Limb (tissue), 2 donors: ENCODE results near the gene CXXC5.
A peak's percentile ranks its signal among the peaks of the same experiment; 100 is the strongest.

Experiments used
- DNase-seq, 2 donors: peaks; one replicate each; pipeline ENCODE4 v3.0.0-alpha.2; 2016; ENCODE audit errors: extremely low spot score in 2 of 2

CXXC5 gene

GRCh38 chr5:139692679-139693308 lies 44.6 kb downstream of the CXXC5 start:
- no peak for DNase-seq

DNA sequence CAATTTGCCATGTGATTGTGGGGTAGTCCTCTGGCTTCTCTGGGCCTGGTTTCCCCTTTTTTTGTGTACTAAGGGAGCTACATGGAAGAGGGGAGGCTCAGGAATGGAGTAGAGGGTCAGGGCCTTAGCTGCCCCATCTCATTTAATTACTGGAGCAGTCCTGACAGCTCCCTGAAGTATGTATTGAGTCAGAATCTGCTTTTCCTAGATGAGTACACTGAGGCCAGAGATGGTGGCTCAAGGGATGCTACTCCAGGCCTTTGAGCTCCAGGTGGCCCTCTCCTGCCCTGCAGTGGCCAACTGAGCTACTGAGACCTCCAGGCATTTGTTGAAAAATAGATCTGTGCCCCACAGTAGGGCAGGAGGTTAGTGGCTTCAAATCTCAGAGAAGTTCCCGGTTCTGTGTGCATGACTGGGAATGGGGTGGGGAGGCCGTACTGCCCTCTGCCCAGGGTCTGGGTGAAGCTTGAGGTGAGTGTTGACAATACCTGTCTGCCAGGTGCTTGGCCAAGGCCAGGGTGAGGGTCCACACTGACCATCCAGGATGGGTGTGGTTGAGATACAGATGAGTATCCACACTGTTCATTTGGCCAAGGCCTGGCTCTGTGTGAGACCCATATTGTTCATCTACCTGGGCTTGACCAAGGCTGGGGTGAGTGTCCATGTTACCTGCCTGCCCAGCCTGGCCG lies 45.7 kb downstream of the CXXC5 start:
- no peak for DNase-seq

- DNase-seq = no peak
Observed at GRCh38 chr5:139694556-139695177, 46.5 kb downstream of the CXXC5 start.

GRCh38 chr5:139695178-139695573 lies 47.0 kb downstream of the CXXC5 start:
- no peak for DNase-seq

DNA sequence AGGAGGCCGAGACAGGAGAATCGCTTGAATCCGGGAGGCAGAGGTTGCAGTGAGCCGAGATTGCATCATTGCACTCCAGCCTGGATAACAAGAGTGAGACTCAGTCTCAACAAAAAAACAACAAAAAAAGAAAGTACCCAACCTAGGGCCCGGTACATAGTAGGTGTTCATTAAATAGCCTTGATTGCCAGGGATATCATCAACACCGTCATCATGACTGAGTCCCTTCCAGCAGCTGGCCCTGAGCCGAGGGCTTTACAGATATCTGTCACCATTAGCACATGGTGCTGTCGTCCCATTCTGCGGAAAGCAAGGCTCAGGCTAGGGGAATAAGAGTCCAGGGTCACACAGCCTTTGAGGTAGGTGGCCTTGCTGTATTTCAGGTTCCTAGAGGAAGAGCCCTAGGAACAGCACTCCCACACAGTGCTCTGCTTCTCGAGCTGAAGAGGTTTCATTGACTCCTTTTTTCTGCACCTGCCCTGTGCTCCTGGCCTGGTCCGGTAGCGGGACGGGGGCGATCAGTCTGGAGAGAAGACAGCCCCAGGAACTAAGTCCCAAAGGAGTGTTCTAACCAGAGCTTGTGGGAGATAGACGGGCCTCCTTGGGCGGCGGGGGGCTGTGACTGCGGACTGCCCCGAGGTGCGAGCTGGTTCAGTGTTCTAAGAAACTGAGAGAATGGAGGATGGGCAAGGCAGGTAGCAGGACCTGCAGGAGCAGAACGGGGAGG lies 48.2 kb downstream of the CXXC5 start:
- no peak for DNase-seq

DNA sequence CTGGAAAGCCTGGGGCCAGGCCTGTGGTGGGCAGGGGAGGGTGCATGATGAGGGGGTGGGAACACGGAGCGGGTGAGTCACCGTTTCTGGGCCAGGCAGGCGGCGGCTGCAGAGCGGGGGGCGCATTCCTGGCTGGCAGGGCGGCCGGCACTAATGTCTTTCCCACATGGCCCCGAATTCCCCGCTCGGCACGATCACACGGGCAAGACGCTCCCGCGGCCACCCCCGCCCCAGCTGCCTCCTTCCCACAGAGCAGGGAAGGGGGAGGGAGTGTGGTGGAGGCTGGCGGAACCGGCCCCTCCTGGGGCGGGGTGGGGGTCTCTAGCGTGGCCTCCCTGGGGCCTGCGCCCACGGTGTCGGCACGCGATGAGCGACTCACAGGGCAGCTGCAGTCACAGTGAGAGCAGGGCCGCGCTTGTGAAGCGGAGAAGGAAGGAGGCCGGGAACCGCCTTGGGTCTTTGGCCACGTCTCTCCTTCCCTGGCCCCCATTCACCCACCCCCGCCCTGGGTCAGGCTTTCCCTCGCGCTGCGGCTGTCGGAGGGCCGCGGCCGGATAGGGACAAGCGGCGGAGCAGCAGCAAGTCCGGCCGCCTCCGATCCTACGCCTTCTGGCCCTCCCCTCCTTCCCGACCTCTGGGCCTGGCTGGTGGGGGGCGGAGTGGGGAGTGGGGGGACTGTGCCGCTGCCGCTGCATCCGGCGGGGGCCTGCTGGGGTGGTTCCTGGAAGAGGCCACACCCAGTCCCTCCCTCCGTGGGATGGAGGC lies 48.9 kb downstream of the CXXC5 start:
- peak; percentile 87 to 90 for DNase-seq

DNA sequence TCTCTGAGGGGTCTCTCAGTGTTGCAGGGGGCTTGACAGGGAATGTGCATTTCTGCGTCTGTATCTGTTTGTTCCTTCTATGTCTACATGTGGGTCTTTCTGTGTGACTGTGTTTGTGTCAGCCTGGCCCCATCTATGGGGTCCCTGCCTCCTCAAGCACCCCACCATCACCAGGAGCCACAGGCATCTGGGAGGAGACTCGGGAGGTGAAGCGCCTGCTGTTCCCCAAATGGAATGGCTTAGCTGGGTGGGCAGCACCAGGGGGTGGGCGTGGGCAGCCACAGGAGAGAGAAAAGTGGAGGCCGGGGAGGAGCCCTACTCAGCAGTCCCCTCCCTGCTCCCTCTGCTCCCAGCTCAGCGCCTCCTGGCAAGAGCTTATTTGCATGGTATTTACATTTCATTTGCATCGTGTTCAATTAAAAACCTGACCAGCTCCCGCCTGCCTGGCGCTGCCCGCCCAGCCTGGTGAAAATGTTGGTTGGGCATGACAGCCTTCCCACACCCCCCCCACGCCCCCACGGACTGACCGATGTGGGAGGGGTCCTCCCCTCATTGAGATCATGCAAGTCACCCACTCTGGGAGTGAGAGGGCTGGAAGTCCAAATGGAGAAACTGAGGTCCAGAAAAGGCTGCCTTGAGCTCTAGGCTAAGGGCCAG lies 50.5 kb downstream of the CXXC5 start:
- DNase-seq = peak; percentile 89 to 95

GRCh38 chr5:139699351-139699750 lies 51.2 kb downstream of the CXXC5 start:
- DNase-seq = peak in 1 of 2 donors; percentile 29

DNA sequence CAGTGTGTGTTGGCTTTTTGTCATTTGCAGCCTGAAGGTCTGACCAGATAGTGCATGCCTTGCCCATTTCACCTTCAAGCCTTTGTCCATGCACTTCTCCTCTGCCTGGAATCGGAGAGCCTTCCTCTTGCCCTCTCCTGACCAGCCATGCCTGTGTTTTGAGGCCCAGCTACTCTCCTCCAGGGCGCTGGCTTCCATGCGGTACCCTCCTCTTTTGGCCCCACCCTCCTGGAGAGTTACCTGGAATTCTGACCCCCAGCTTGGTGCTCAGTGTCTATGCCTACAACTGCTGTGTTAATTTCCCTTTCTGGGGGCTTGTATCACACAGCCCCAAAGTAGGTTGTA lies 52.5 kb downstream of the CXXC5 start:
- DNase-seq = peak in 1 of 2 donors; percentile 26

DNA sequence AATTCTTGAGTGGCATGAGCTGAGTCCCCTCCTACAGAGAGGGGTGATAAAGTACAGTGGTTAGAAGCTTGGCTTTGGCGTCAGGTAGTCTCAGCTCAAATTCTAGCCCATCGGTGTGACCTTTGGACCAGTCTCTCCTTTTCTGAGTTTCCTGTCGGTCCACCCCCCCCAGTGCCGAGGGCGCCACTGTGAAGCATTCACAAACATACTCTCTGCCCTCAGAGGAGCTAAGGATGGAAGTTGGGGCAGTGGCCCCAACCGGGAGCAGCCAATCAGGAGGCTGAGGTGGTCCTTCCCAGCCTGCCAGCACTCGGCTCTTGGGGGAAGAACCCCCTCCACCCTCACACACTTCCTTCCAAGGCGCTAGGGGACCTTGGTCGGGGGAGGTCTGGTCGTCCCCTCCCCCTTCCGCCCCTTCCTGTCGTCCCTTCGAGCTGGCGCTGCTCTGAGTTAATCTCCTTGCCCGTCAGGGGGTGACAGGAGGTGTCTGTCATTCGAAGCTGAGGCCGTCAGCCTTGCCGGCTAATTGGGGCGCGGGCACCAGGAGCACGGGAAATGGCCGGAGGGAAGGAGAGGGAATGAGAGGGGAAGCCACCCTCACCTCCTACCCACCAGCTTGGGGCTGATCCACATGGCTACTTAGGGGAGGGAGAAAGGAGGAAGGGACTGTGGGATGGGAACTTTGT lies 53.0 kb downstream of the CXXC5 start:
- DNase-seq = no peak

- no peak for DNase-seq
Observed at GRCh38 chr5:139702548-139702947, 54.4 kb downstream of the CXXC5 start.

DNA sequence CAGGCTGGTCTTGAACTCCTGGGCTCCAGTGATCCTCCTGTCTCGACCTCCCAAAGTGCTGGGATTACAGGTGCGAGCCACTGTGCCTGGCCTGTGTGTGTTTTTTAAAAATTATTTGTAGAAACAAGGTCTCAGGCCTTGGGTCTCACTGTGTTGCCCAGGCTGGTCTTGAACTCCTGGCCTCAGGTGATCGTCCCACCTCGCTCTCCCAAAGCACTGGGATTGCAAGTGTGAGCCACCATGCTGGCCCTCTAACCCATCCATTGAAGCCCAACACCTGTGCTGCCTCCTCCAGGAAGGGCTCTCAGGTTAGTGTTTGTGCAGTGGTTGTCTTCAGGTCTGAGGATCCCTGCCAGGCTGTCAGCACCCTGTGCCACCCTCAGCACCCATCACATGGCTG lies 56.6 kb downstream of the CXXC5 start:
- DNase-seq = no peak

DNA sequence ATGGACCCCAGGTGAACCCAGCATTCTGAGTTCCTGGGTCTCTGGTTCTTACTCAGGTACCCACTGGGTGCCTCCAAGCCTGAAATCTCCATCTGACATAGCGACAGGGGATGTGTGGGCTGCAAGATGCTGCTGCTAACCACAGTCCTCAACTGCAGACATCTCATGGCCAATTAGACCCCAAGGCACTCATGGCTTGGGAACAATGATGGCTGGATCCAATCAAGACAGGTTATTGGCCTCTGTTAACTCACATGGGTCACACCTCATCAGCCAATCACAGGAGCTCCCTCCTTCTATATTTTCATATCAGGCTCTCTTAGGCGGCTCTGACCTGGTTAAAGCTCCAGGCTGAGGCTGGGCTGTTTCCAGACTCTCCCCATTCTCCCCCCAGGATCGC lies 57.0 kb downstream of the CXXC5 start:
- no peak for DNase-seq

- DNase-seq = no peak
Observed at GRCh38 chr5:139705655-139706587, 57.8 kb downstream of the CXXC5 start.

DNA sequence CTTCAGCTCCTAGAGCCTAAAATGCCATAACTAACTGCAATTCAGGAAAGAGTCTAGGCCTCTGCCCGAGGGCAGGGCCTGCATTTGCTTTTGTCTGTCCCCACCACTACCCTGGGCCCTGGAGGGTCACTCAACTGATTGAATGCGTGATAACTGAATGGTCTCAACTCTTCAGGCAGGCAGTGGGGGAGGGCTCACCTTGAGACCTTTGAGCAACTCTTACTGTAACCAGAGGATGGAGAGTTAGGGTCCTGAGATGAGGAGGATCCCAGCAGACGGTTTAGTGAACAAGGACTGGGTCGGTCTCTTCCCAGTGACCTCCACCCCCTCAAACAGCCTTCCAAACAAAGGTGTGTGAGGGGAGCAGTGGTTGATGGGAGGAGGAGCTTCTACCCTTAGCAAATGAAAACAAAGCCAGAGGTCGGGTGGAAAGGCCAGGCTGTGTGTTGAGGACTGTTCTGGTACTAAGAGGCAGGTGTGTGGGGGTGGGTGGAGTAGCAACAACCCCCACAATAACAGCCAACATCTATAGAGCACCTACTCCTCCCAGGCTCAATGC lies 59.4 kb downstream of the CXXC5 start:
- DNase-seq = no peak

- no peak for DNase-seq
Observed at GRCh38 chr5:139708434-139708861, 60.3 kb downstream of the CXXC5 start.

- DNase-seq = peak in 1 of 2 donors; percentile 81
Observed at GRCh38 chr5:139708877-139709581, 60.9 kb downstream of the CXXC5 start.

GRCh38 chr5:139709582-139710318 lies 61.6 kb downstream of the CXXC5 start:
- peak in 1 of 2 donors; percentile 81 for DNase-seq
